GM12892 (cell line): ENCODE measurements around the gene MATN1.

ENCODE experiments used
- DNase-seq: peaks from one replicate; pipeline ENCODE4 v3.0.0; 2011; ENCODE audit not compliant: insufficient read length
- FAIRE-seq: peaks from 2 replicates; lab custom pipeline; 2011; peaks lifted over from hg19 to GRCh38; lab: Jason Lieb, UNC
- POLR2A ChIP-seq: IDR thresholded peaks from 2 replicates; pipeline ENCODE4 v1.6.1; 2011; ENCODE audit warnings: low read depth, low read length, control low read depth
- POLR2AphosphoS5 ChIP-seq: IDR thresholded peaks from 2 replicates; pipeline ENCODE4 v1.6.1; 2011; ENCODE audit warnings: low read depth, low read length, control low read depth
- TAF1 ChIP-seq: IDR thresholded peaks from 2 replicates; pipeline ENCODE4 v1.6.1; 2011; ENCODE audit warnings: low read depth, mild to moderate bottlenecking, control low read depth, low read length, borderline replicate concordance

Gene MATN1

GRCh38 chr1:30718636-30719405 lies 4.6 kb downstream of the MATN1 start:
- DNase-seq (peak; percentile 76), FAIRE-seq (peak; percentile 97)
- TF ChIP-seq POLR2A, result peak; percentile 43; the same call in 1 of the 2 replicates
- 0 out of 2 replicates have a peak, but pooled peaks have one; percentile 14 for TF ChIP-seq POLR2AphosphoS5
- TF ChIP-seq TAF1, result 0 out of 2 replicates have a peak, but pooled peaks have one; percentile 19

- TF ChIP-seq POLR2AphosphoS5 (no peak), TAF1 (no peak), POLR2A (no peak)
- peak; percentile 90 for DNase-seq
- no peak for FAIRE-seq
Measured at GRCh38 chr1:30718091-30718635, 5.2 kb downstream of the MATN1 start.

GRCh38 chr1:30716646-30717045 lies 6.7 kb downstream of the MATN1 start:
- FAIRE-seq, result no peak
- DNase-seq, result no peak
- TF ChIP-seq TAF1 (no peak), POLR2A (no peak), POLR2AphosphoS5 (no peak)

GRCh38 chr1:30715886-30716285 lies 7.5 kb downstream of the MATN1 start:
- FAIRE-seq (no peak), DNase-seq (no peak)
- TF ChIP-seq POLR2A (no peak), POLR2AphosphoS5 (no peak), TAF1 (no peak)

- no peak for FAIRE-seq
- no peak for DNase-seq
- no peak for TF ChIP-seq POLR2A
- TF ChIP-seq TAF1, result no peak
- no peak for TF ChIP-seq POLR2AphosphoS5
Measured at GRCh38 chr1:30715216-30715615, 8.2 kb downstream of the MATN1 start.

- TF ChIP-seq POLR2A, result no peak
- no peak for TF ChIP-seq TAF1
- no peak for TF ChIP-seq POLR2AphosphoS5
- FAIRE-seq (no peak), DNase-seq (no peak)
Measured at GRCh38 chr1:30714536-30715090, 8.8 kb downstream of the MATN1 start.

- FAIRE-seq (no peak), DNase-seq (no peak)
- TF ChIP-seq POLR2A (no peak), TAF1 (no peak), POLR2AphosphoS5 (no peak)
Measured at GRCh38 chr1:30714025-30714424, 9.4 kb downstream of the MATN1 start.

- TF ChIP-seq POLR2A, result no peak
- TF ChIP-seq POLR2AphosphoS5, result no peak
- TF ChIP-seq TAF1, result no peak
- FAIRE-seq, result no peak
- DNase-seq, result no peak
Measured at GRCh38 chr1:30713311-30713710, 10.1 kb downstream of the MATN1 start.

- no peak for DNase-seq
- TF ChIP-seq TAF1 (no peak), POLR2AphosphoS5 (no peak), POLR2A (no peak)
- FAIRE-seq, result no peak
Measured at GRCh38 chr1:30712583-30712982, 10.8 kb downstream of the MATN1 start.

GRCh38 chr1:30710407-30710806 lies 13.0 kb downstream of the MATN1 start:
- DNase-seq, result no peak
- no peak for FAIRE-seq
- TF ChIP-seq TAF1, result no peak
- TF ChIP-seq POLR2A, result no peak
- TF ChIP-seq POLR2AphosphoS5, result no peak

GRCh38 chr1:30708361-30708728 lies 15.0 kb downstream of the MATN1 start:
- no peak for DNase-seq
- TF ChIP-seq POLR2AphosphoS5 (no peak), POLR2A (no peak), TAF1 (no peak)
- no peak for FAIRE-seq
